A673 (cell line): ENCODE measurements around the gene CAMKK2. TPM values are rescaled to one million over a fixed set of nuclear protein-coding genes. Genes with fewer than 3 reads are reported as not detected.

Source experiments
- BruUV-seq: library from RNA; stranded (reverse); fragments of 400-500 nt; replicated peaks from 2 replicates; lab custom pipeline; 2021; lab: Mats Ljungman, UMichigan
- CTCF ChIA-PET: fragments of 300-600 bp; sonication (Branson Sonifier 250); formaldehyde crosslinking; loops from one replicate; lab custom pipeline; 2022; ENCODE audit warnings: antibody characterized with exemption; lab: Charles Lee
- POLR2A ChIA-PET: fragments of 300-600 bp; sonication (Branson Sonifier 250); formaldehyde crosslinking; loops from one replicate; lab custom pipeline; 2022; ENCODE audit warnings: antibody characterized with exemption; ENCODE audit not compliant: low non-redundant PET; lab: Charles Lee
- DNase-seq: peaks from one replicate; pipeline ENCODE4 v3.0.0-alpha.2; 2015; ENCODE audit warnings: low spot score
- H3K27ac ChIP-seq: fragments of 200-600 bp; sonication (generic); 2 replicates; pipeline ENCODE4 v1.5.1; 2016; ENCODE audit warnings: mixed run types, low read depth, mild to moderate bottlenecking, mixed read lengths, antibody characterized with exemption, low read length; ENCODE audit not compliant: poor library complexity, severe bottlenecking
- H3K27me3 ChIP-seq: fragments of 200-600 bp; sonication (generic); replicated peaks from 2 replicates; pipeline ENCODE4 v1.6.1; 2017; ENCODE audit warnings: mixed run types, low read depth, mild to moderate bottlenecking, mixed read lengths, antibody characterized with exemption, low read length; ENCODE audit not compliant: insufficient read depth, poor library complexity
- H3K36me3 ChIP-seq: fragments of 200-600 bp; sonication (generic); 2 replicates; pipeline ENCODE4 v1.6.1; 2016; ENCODE audit warnings: mixed run types, mild to moderate bottlenecking, mixed read lengths, antibody characterized with exemption, low read length; ENCODE audit not compliant: insufficient read depth, poor library complexity, severe bottlenecking
- H3K4me1 ChIP-seq: fragments of 200-600 bp; sonication (generic); 2 replicates; pipeline ENCODE4 v1.6.1; 2017; ENCODE audit warnings: mixed run types, mild to moderate bottlenecking, mixed read lengths, antibody characterized with exemption, low read length; ENCODE audit not compliant: insufficient read depth, poor library complexity, severe bottlenecking
- H3K4me3 ChIP-seq: fragments of 200-600 bp; sonication (generic); 2 replicates; pipeline ENCODE4 v1.5.1; 2016; ENCODE audit warnings: low read depth, mixed run types, mild to moderate bottlenecking, mixed read lengths, low read length; ENCODE audit not compliant: poor library complexity, severe bottlenecking
- H3K9me3 ChIP-seq: fragments of 200-600 bp; sonication (generic); 2 replicates; pipeline ENCODE4 v1.6.1; 2016; ENCODE audit warnings: mixed run types, low read depth, mild to moderate bottlenecking, mixed read lengths, antibody characterized with exemption, low read length; ENCODE audit not compliant: poor library complexity, severe bottlenecking
- EZH2 ChIP-seq: fragments of 200-600 bp; sonication (generic); IDR thresholded peaks from 2 replicates; pipeline ENCODE4 v1.6.1; 2017; ENCODE audit warnings: borderline replicate concordance, low read depth, mild to moderate bottlenecking, mixed read lengths, antibody characterized with exemption, low read length; ENCODE audit not compliant: poor library complexity, severe bottlenecking
- intact Hi-C: fragments of 100-400 bp; cut with micrococcal nuclease; formaldehyde crosslinking; loops from one replicate; pipeline ENCODE4 v1.10.0; 2022; ENCODE audit not compliant: unreplicated experiment
- total RNA-seq: library from RNA; stranded (reverse); gene quantifications from 2 replicates; pipeline ENCODE4 v1.2.3, GENCODE V29; 2021
- TF ChIP-seq, protein P1 (sequence below): fragments of 300-800, 200-600 bp; sonication (generic); conservative IDR thresholded peaks from 2 replicates; pipeline ENCODE4 v1.5.1; 2017; ENCODE audit warnings: low read depth, mild to moderate bottlenecking, antibody characterized with exemption, low read length, moderate library complexity, mixed read lengths

The CAMKK2 gene
- total RNA-seq, 1 experiment from 2014 or later: 33.0 TPM

- CTCF ChIA-PET: no interaction called here
- H3K27me3 ChIP-seq: no peaks in the 10 kb centered on the region
- DNase-seq: no peak
- no peak overlapping the region for H3K27ac ChIP-seq
- no peak overlapping the region for H3K4me3 ChIP-seq
- TF ChIP-seq EZH2: no peak
- TF ChIP-seq, protein P1, sequence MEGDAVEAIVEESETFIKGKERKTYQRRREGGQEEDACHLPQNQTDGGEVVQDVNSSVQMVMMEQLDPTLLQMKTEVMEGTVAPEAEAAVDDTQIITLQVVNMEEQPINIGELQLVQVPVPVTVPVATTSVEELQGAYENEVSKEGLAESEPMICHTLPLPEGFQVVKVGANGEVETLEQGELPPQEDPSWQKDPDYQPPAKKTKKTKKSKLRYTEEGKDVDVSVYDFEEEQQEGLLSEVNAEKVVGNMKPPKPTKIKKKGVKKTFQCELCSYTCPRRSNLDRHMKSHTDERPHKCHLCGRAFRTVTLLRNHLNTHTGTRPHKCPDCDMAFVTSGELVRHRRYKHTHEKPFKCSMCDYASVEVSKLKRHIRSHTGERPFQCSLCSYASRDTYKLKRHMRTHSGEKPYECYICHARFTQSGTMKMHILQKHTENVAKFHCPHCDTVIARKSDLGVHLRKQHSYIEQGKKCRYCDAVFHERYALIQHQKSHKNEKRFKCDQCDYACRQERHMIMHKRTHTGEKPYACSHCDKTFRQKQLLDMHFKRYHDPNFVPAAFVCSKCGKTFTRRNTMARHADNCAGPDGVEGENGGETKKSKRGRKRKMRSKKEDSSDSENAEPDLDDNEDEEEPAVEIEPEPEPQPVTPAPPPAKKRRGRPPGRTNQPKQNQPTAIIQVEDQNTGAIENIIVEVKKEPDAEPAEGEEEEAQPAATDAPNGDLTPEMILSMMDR: no peak
- no peaks in the 10 kb centered on the region for H3K9me3 ChIP-seq
- BruUV-seq: no TSS peak
- intact Hi-C loops: no loop called here
- H3K36me3 ChIP-seq: no peaks in the 10 kb centered on the region
- POLR2A ChIA-PET: no interaction called here
- H3K4me1 ChIP-seq: no peaks in the 10 kb centered on the region
Observed at GRCh38 chr12:121222847-121223246, 73.7 kb downstream of the CAMKK2 start.

- no peak overlapping the region for H3K4me3 ChIP-seq
- H3K27me3 ChIP-seq: no peaks in the 10 kb centered on the region
- TF ChIP-seq, protein P1: no peak
- TF ChIP-seq EZH2: no peak
- no peak overlapping the region for H3K27ac ChIP-seq
- no peak for DNase-seq
- intact Hi-C loops: no loop called here
- no peaks in the 10 kb centered on the region for H3K4me1 ChIP-seq
- ChIA-PET CTCF (no interaction called here), POLR2A (no interaction called here)
- no TSS peak for BruUV-seq
- no peaks in the 10 kb centered on the region for H3K9me3 ChIP-seq
- no peaks in the 10 kb centered on the region for H3K36me3 ChIP-seq
Observed at GRCh38 chr12:121219353-121219986, 77.0 kb downstream of the CAMKK2 start.

GRCh38 chr12:121218588-121219352 is 77.7 kb downstream of the CAMKK2 start:
- no TSS peak for BruUV-seq
- no peak for TF ChIP-seq EZH2
- TF ChIP-seq, protein P1: no peak
- H3K9me3 ChIP-seq: no peaks in the 10 kb centered on the region
- CTCF ChIA-PET: no interaction called here
- intact Hi-C loops: no loop called here
- H3K27me3 ChIP-seq: no peaks in the 10 kb centered on the region
- no peak for DNase-seq
- H3K36me3 ChIP-seq: no peaks in the 10 kb centered on the region
- no peaks in the 10 kb centered on the region for H3K4me1 ChIP-seq
- H3K4me3 ChIP-seq: no peak overlapping the region
- POLR2A ChIA-PET: no interaction called here
- no peak overlapping the region for H3K27ac ChIP-seq
